Loucy (cell line): ENCODE results near the gene THPO.

Experiments used
- CTCF ChIP-seq: fragments of 200-600 bp; sonication (generic); conservative IDR thresholded peaks from 2 replicates; pipeline ENCODE4 v1.5.1; 2014; ENCODE audit warnings: mild to moderate bottlenecking, antibody characterized with exemption, low read length
- EZH2phosphoT487 ChIP-seq: fragments of 200-600 bp; IDR thresholded peaks from 2 replicates; pipeline ENCODE4 v1.6.1; 2018; ENCODE audit warnings: antibody characterized with exemption, mild to moderate bottlenecking, moderate library complexity, borderline replicate concordance

- no peak for TF ChIP-seq CTCF
- TF ChIP-seq EZH2phosphoT487 = no peak
These were observed 13.3 kb upstream of the THPO start for GRCh38 chr3:184391266-184391665.
